BJ (cell line): ENCODE results near the gene MOV10L1. TPM values are rescaled to one million over a fixed set of nuclear protein-coding genes. Genes with fewer than 3 reads are reported as not detected.
A peak's percentile ranks its signal among the peaks of the same experiment; 100 is the strongest.

Experiments used
- CTCF ChIA-PET: fragments of 350-600 bp; formaldehyde crosslinking; extraction: SDS; loops from one replicate; lab custom pipeline; 2021; ENCODE audit warnings: antibody characterized with exemption, inconsistent platforms; lab: Yijun Ruan, JAX
- POLR2A ChIA-PET: fragments of 300-600 bp; sonication (Branson Sonifier 250); formaldehyde crosslinking; extraction: SDS; loops from one replicate; lab custom pipeline; 2021; ENCODE audit warnings: antibody characterized with exemption; lab: Charles Lee
- DNase-seq: peaks from one replicate; pipeline ENCODE4 v3.0.0-alpha.2; 2011; ENCODE audit warnings: low read depth
- H3K27me3 ChIP-seq: 2 replicates; pipeline ENCODE4 v1.6.0; 2011; ENCODE audit warnings: low read length; ENCODE audit not compliant: control insufficient read depth, insufficient read depth
- H3K36me3 ChIP-seq: 2 replicates; pipeline ENCODE4 v1.5.1; 2011; ENCODE audit warnings: low read length; ENCODE audit not compliant: control insufficient read depth, insufficient read depth
- H3K4me3 ChIP-seq: 2 replicates; pipeline ENCODE4 v1.5.1; 2011; ENCODE audit warnings: low read depth, mild to moderate bottlenecking, control low read depth, low read length
- polyA plus RNA-seq: library from polyadenylated mRNA; depleted of rRNA; stranded (reverse); fragments of >200 nt; gene quantifications from 2 replicates; pipeline ENCODE4 v1.2.3, GENCODE V29; 2011
- TF ChIP-seq, protein P1 (sequence below): IDR thresholded peaks from 2 replicates; pipeline ENCODE4 v1.5.1; 2011; ENCODE audit warnings: low read depth, mild to moderate bottlenecking, control low read depth, inconsistent platforms, low read length, moderate library complexity; ENCODE audit not compliant: insufficient read depth

The MOV10L1 gene
- polyA plus RNA-seq, 1 experiment, result 6.6 TPM

DNA sequence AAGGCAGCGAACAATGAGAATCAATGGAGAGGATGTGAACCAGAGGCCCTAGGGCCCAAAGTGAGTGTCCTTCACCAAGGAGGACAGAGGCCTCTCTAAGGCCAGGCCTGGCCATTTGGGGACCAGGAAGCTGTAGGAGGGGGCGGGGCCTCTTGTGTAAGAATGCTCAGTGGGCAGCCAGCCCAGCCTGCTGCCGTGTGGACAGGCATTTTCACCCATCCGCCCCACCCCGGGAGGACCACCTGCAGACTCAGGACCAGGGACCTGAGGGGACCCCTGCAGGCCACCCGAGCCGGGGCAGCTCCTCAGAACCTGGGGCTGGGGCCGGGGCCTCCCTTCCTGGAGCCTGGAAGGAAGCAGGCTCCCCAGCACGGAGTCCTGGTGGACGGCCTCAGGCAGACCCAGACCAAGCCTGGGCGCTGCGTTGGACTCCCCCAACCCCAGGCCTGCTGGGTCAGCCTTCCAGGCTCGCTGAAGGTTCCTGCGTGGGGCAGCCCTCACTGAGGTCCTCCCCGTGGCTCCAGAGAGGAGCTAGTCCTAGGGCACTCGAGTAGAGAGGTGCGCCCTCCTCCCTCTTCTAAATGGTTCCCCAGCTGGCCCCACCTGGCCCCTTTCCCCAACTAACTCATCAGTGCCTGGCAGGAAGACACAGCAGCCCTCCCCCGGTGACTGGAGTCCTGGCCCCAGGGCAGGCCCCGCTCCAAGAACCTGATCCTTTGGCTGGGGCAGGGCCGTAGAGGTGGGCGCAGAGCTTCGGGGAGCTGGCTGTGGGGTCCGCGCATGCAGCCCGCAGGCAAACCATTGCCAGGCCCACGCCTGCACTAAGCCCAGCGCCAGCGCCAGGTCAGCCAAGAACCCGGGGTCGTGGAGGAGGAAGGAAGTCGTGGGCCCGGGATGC, 94.4 kb downstream of the MOV10L1 start:
- no peak overlapping the region for H3K4me3 ChIP-seq
- DNase-seq, result no peak
- H3K27me3 ChIP-seq, result no peaks in the 10 kb centered on the region
- TF ChIP-seq, protein P1, sequence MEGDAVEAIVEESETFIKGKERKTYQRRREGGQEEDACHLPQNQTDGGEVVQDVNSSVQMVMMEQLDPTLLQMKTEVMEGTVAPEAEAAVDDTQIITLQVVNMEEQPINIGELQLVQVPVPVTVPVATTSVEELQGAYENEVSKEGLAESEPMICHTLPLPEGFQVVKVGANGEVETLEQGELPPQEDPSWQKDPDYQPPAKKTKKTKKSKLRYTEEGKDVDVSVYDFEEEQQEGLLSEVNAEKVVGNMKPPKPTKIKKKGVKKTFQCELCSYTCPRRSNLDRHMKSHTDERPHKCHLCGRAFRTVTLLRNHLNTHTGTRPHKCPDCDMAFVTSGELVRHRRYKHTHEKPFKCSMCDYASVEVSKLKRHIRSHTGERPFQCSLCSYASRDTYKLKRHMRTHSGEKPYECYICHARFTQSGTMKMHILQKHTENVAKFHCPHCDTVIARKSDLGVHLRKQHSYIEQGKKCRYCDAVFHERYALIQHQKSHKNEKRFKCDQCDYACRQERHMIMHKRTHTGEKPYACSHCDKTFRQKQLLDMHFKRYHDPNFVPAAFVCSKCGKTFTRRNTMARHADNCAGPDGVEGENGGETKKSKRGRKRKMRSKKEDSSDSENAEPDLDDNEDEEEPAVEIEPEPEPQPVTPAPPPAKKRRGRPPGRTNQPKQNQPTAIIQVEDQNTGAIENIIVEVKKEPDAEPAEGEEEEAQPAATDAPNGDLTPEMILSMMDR, result no peak
- H3K36me3 ChIP-seq, result peaks cover 3% of the 10 kb centered on the region
- ChIA-PET POLR2A (interaction anchor here (0.9 kb wide), 1 partner anchor 13 kb away, joined by 3 read pairs; the partner anchor contains the start of gene PANX2), CTCF (interaction anchor here (0.6 to 1.4 kb wide), 2 partner anchors 22 to 253 kb away, joined by 3 read pairs; no protein-coding TSS in a partner anchor)

DNA sequence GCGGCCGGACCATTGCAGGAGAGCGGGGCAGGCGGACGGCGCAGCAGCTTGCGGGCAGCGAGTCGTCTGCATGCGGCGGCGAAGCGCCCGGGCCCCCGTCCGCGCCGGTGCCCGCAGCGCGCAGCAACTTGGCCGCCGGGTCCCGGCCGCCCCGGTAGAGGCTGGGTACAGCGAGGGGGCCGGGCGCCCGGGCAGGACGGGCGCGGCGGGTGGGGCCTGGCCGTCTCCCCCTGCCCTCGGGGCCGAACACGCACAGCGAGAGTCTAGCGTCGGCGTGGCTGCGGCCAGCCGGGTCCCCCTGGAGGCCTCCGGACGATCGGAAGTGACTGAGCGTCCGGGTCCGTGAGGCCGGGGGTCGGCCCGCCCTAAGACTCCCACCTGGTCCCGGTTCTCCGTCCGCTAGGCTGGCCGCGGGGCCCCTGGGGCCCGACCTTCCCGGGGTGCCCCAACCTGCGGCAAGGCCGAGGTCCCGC, 95.1 kb downstream of the MOV10L1 start:
- H3K27me3 ChIP-seq, result no peaks in the 10 kb centered on the region
- peaks cover 3% of the 10 kb centered on the region for H3K36me3 ChIP-seq
- DNase-seq, result no peak
- ChIA-PET POLR2A (interaction anchor here (0.9 kb wide), 1 partner anchor 14 kb away, joined by 3 read pairs; the partner anchor contains the start of gene PANX2), CTCF (interaction anchor here (1.4 kb wide), 1 partner anchor 254 kb away, joined by 3 read pairs; no protein-coding TSS in a partner anchor)
- TF ChIP-seq, protein P1, result no peak
- H3K4me3 ChIP-seq, result peak overlapping the region; percentile 43

DNA sequence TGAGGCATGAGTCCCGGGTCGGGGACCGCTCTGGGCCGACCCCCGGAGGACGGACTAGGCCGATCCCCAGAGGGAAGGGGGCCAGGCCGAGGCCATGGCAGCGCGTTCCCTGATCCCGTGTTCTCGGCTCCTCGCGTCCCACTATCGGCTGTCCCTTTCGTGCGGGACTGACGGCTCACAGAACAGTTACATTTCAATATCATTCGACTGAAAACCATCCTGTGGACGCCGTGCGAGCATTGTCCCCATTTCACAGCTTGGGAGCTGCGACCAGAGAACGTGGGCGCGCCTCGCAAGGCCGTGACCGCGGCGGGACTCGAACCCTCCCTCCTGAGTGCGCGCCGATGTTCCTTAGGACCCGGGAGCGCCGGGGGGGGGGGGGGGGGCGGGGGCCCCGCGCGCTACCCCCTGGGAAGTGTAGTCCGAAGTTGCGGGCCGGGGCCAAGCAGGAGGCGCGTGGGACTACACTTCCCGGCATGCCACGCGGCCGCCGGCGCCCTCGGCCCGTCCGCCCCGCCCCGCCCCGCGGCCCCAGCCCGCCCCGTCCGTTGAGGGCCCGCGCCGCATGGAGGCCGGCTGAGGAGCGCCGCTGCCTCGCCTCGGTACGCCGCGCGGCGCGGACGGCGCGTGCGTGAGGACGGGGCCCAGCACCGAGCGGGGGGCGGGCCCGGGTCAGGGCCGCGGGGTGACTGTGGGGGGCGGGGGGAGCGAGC, 95.7 kb downstream of the MOV10L1 start, which contains the start of gene TRABD:
TSS of gene TRABD (plus strand) at position 539 of the 713 bp plus-strand sequence. CDS start 7,148 bp downstream, outside the sequence.
- H3K36me3 ChIP-seq, result peaks cover 3% of the 10 kb centered on the region
- DNase-seq, result no peak
- peak within 1 kb of the TSS; percentile 81 for H3K4me3 ChIP-seq
- ChIA-PET CTCF (no interaction called here), POLR2A (no interaction called here)
- TF ChIP-seq, protein P1, result no peak
- no peaks in the 10 kb centered on the region for H3K27me3 ChIP-seq

DNA sequence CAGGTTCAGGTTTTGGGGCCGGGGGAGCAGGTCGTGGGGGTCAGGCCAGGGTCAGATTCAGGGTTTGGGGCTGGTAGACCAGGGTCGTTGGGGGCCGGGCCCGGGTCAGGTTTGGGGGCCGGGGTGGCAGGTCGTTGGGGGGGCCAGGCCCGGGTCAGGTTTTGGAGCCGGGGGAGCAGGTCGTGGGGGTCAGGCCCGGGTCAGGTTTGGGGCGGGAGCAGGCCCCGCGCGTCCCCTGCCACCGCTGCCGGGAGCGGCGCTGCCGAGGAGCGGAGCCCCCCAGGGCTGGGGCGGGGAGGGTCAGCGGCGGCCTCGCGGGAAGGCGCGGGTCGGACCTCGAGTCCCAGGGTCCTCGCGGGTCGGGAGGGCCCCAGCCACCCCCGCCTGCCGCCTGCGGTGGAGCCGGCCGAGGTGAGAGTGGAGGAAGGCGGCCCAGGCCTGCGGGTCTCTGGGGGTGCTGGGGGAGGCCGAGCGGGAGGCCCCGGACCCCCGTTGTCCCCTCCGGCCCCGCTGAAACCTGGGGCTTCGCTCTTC, 96.4 kb downstream of the MOV10L1 start:
- TF ChIP-seq, protein P1, result no peak
- Histone ChIP-seq H3K36me3 (peaks cover 3% of the 10 kb centered on the region), H3K4me3 (peak overlapping the region; percentile 81), H3K27me3 (no peaks in the 10 kb centered on the region)
- DNase-seq, result no peak
- POLR2A ChIA-PET, result no interaction called here
- CTCF ChIA-PET, result interaction anchor here (0.6 kb wide), 1 partner anchor 173 kb away, joined by 3 read pairs; no protein-coding TSS in a partner anchor
